B cell (primary cell): ENCODE data around the gene NIPAL1. TPM values are rescaled to one million over a fixed set of nuclear protein-coding genes. Genes with fewer than 3 reads are reported as not detected.

Source experiments
- ATAC-seq: fragments of 200-7000 bp; cut with Tn5 transposase; one replicate; pipeline ENCODE4 v1.10.0; 2021; ENCODE audit warnings: low read depth, mild to moderate bottlenecking, moderate number of reproducible peaks, moderate library complexity
- CTCF ChIA-PET: fragments of 350-600 bp; sonication (Branson Sonifier 250); formaldehyde crosslinking; loops from one replicate; lab custom pipeline; 2021; ENCODE audit warnings: antibody characterized with exemption, inconsistent platforms; lab: Charles Lee
- POLR2A ChIA-PET: fragments of 350-600 bp; sonication (Branson Sonifier 250); formaldehyde crosslinking; loops from one replicate; lab custom pipeline; 2021; ENCODE audit warnings: antibody characterized with exemption; lab: Charles Lee
- DNase-seq: peaks from one replicate; pipeline ENCODE4 v3.0.0; 2013
- H2AFZ ChIP-seq: 2 replicates; pipeline ENCODE4 v1.6.1; 2012; ENCODE audit warnings: mild to moderate bottlenecking, low read depth, low read length; ENCODE audit not compliant: insufficient read depth, poor library complexity, severe bottlenecking
- H3K27ac ChIP-seq, 2 donors: 1 replicate in 1 of 2; 2 replicates in 1 of 2; pipeline ENCODE4 v1.5.1; 2012 to 2013; ENCODE audit warnings: low read length in 2 of 2, mild to moderate bottlenecking in 2 of 2, moderate library complexity in 1 of 2
- H3K27me3 ChIP-seq, 4 experiments: fragments of 200-600 bp in 1 of 4; sonication (generic) in 1 of 4; replicated peaks in 1 of 4; 1 replicate in 2 of 4; 2 replicates in 2 of 4; pipeline versions ENCODE4 v1.6.1 to v1.7.0; 2013 to 2016; ENCODE audit warnings: low read length in 3 of 4, mild to moderate bottlenecking in 2 of 4, mixed read lengths in 1 of 4, moderate library complexity in 1 of 4; ENCODE audit not compliant: insufficient read depth in 4 of 4, control insufficient read depth in 3 of 4; ENCODE audit errors: control extremely low read depth in 1 of 4
- H3K36me3 ChIP-seq, 2 experiments: replicated peaks in 1 of 2; 1 replicate in 1 of 2; 2 replicates in 1 of 2; pipeline versions ENCODE4 v1.6.1 to v1.7.1; 2013; ENCODE audit warnings: low read length in 1 of 2; ENCODE audit not compliant: insufficient read depth in 2 of 2, control insufficient read depth in 1 of 2; ENCODE audit errors: control extremely low read depth in 1 of 2, extremely low read depth in 1 of 2
- H3K4me1 ChIP-seq, 2 donors: fragments of 200-600 bp in 1 of 2; sonication (generic) in 1 of 2; 1 replicate in 1 of 2; 2 replicates in 1 of 2; pipeline versions ENCODE4 v1.5.1 to v1.6.1; 2013 to 2017; ENCODE audit warnings: low read length in 2 of 2; ENCODE audit not compliant: control insufficient read depth in 2 of 2, insufficient read depth in 2 of 2
- H3K4me2 ChIP-seq: replicated peaks from 2 replicates; pipeline ENCODE3; 2012; ENCODE audit warnings: mild to moderate bottlenecking, low read depth, low read length; ENCODE audit not compliant: poor library complexity, severe bottlenecking
- H3K4me3 ChIP-seq, 5 experiments: fragments of 200-600 bp in 1 of 5; sonication (generic) in 1 of 5; 1 replicate in 3 of 5; 2 replicates in 2 of 5; pipeline versions ENCODE4 v1.5.1 to v1.7.0; 2011 to 2016; ENCODE audit warnings: low read length in 4 of 5, mild to moderate bottlenecking in 4 of 5, low read depth in 2 of 5, control low read depth in 1 of 5, moderate library complexity in 1 of 5; ENCODE audit not compliant: insufficient read depth in 1 of 5; ENCODE audit errors: control extremely low read depth in 1 of 5, extremely low read depth in 1 of 5
- H3K79me2 ChIP-seq: fragments of 200-600 bp; sonication (generic); one replicate; pipeline ENCODE4 v1.6.0; 2016; ENCODE audit warnings: low read length; ENCODE audit not compliant: control insufficient read depth, insufficient read depth
- H3K9ac ChIP-seq: fragments of 200-600 bp; sonication (generic); 2 replicates; pipeline ENCODE4 v1.6.1; 2017; ENCODE audit warnings: mild to moderate bottlenecking, low read length, moderate library complexity
- H3K9me3 ChIP-seq, 3 donors: one replicate each; pipeline versions ENCODE4 v1.6.1 to v1.7.1; 2013; ENCODE audit warnings: low read length in 2 of 3; ENCODE audit not compliant: control insufficient read depth in 2 of 3, insufficient read depth in 1 of 3; ENCODE audit errors: control extremely low read depth in 1 of 3
- H4K20me1 ChIP-seq: 2 replicates; pipeline ENCODE4 v1.6.0; 2012; ENCODE audit warnings: mild to moderate bottlenecking, low read length; ENCODE audit not compliant: insufficient read depth, control insufficient read depth, poor library complexity, severe bottlenecking
- H3K27ac Mint-ChIP-seq: one replicate; pipeline ENCODE4 v1.8.0; 2021; ENCODE audit warnings: mixed read lengths
- H3K27me3 Mint-ChIP-seq: one replicate; pipeline ENCODE4 v1.8.0; 2021; ENCODE audit warnings: mixed read lengths
- H3K4me1 Mint-ChIP-seq: one replicate; pipeline ENCODE4 v1.8.0; 2021; ENCODE audit warnings: mixed read lengths
- H3K4me3 Mint-ChIP-seq: one replicate; pipeline ENCODE4 v1.8.0; 2021; ENCODE audit warnings: mixed read lengths
- H3K9me3 Mint-ChIP-seq: one replicate; pipeline ENCODE4 v1.8.0; 2022; ENCODE audit warnings: mixed read lengths; ENCODE audit not compliant: insufficient read depth
- CTCF ChIP-seq: fragments of 200-600 bp; IDR thresholded peaks from one replicate; pipeline ENCODE4 v1.8.0; 2022; ENCODE audit warnings: antibody characterized with exemption, mild to moderate bottlenecking
- EZH2 ChIP-seq: IDR thresholded peaks from 2 replicates; pipeline ENCODE4 v1.6.1; 2012; ENCODE audit warnings: borderline replicate concordance, low read depth, mild to moderate bottlenecking, moderate library complexity, low read length; ENCODE audit not compliant: insufficient read depth, poor library complexity, severe bottlenecking
- WGBS: methylation state at CpG from one replicate; pipeline ENCODE4 v1.1.5; 2013; ENCODE audit warnings: missing lambda C conversion rate; ENCODE audit not compliant: insufficient coverage; 5-methylcytosine and 5-hydroxymethylcytosine counted together
- intact Hi-C: fragments of 100-400 bp; cut with micrococcal nuclease; formaldehyde crosslinking; loops from one replicate; pipeline ENCODE4 v1.10.0; 2022
- polyA plus RNA-seq: library from polyadenylated mRNA; depleted of rRNA; stranded (reverse); fragments of >200 nt; gene quantifications from 2 replicates; pipeline ENCODE4 v1.2.3, GENCODE V29; 2012
- total RNA-seq, 2 donors: library from RNA; stranded (reverse); fragments of 120-200 nt in 1 of 2; gene quantifications; 1 replicate in 1 of 2; 2 replicates in 1 of 2; pipeline versions ENCODE4 v1.2.3 to v1.2.4, GENCODE V29; 2013 to 2022

NIPAL1 gene
- total and polyA plus RNA-seq, 2 donors (not counting 1 experiment from before 2014, with no cell fraction given) = 0.24 to 1.1 TPM

GRCh38 chr4:48047421-48047844 is 30.9 kb downstream of the NIPAL1 start:
- Histone ChIP-seq H3K4me1 (peaks cover 58 to 60% of the 10 kb centered on the region in 2 donors), H3K36me3 (no peaks in the 10 kb centered on the region), H3K27ac (no peak overlapping the region), H3K9me3 (peaks cover 0 to 4% (median 0%) of the 10 kb centered on the region in 3 donors), H2AFZ (no peak overlapping the region), H4K20me1 (peaks cover 7% of the 10 kb centered on the region), H3K9ac (peak overlapping the region; percentile 19), H3K27me3 (peaks cover 0 to 41% (median 19%) of the 10 kb centered on the region in 4 experiments), H3K4me3 (peak overlapping the region in 2 of 5 experiments; percentile 8 to 31), H3K4me2 (peak overlapping the region; percentile 72), H3K79me2 (no peaks in the 10 kb centered on the region)
- Mint-ChIP-seq H3K27ac (peak overlapping the region; percentile 17), H3K4me3 (peak overlapping the region; percentile 57), H3K4me1 (peaks cover 59% of the 10 kb centered on the region), H3K9me3 (no peaks in the 10 kb centered on the region), H3K27me3 (peaks cover 49% of the 10 kb centered on the region)
- ChIA-PET POLR2A (interaction anchor here (0.7 kb wide), 1 partner anchor 15 kb away, joined by 3 read pairs; no protein-coding TSS in a partner anchor), CTCF (interaction anchor here (0.7 to 7.4 kb wide), 8 partner anchors 12 to 114 kb away, joined by 3 to 86 read pairs (median 4); no protein-coding TSS in a partner anchor)
- ATAC-seq = peak; percentile 95
- peak; percentile 87 for DNase-seq
- intact Hi-C loops = loop anchor here (1.0 to 10.0 kb wide), 6 partner anchors 10 to 295 kb away; partner anchors contain the start of genes NFXL1, SLAIN2 and TEC
- WGBS = 0% methylated on average over 3 of the region's 3 CpGs
- TF ChIP-seq CTCF (no peak), EZH2 (no peak)

GRCh38 chr4:48047896-48048295 is 31.3 kb downstream of the NIPAL1 start:
- no CpG with 5 or more reads among the region's 1 CpG for WGBS
- H3K9me3 ChIP-seq = peaks cover 0 to 4% (median 0%) of the 10 kb centered on the region in 3 donors
- H3K27ac ChIP-seq = no peak overlapping the region
- peaks cover 47% of the 10 kb centered on the region for H3K27me3 Mint-ChIP-seq
- no peaks in the 10 kb centered on the region for H3K79me2 ChIP-seq
- peaks cover 7% of the 10 kb centered on the region for H4K20me1 ChIP-seq
- peak overlapping the region in 1 of 5 experiments; percentile 31 for H3K4me3 ChIP-seq
- peak; percentile 54 for DNase-seq
- no peaks in the 10 kb centered on the region for H3K9me3 Mint-ChIP-seq
- H3K4me1 Mint-ChIP-seq = peaks cover 54% of the 10 kb centered on the region
- H3K36me3 ChIP-seq = no peaks in the 10 kb centered on the region
- no peak overlapping the region for H2AFZ ChIP-seq
- peak overlapping the region; percentile 62 for H3K4me3 Mint-ChIP-seq
- peaks cover 0 to 41% (median 19%) of the 10 kb centered on the region in 4 experiments for H3K27me3 ChIP-seq
- no peak overlapping the region for H3K9ac ChIP-seq
- peak overlapping the region; percentile 13 for H3K27ac Mint-ChIP-seq
- ChIA-PET CTCF (interaction anchor here (0.6 to 7.4 kb wide), 5 partner anchors 12 to 242 kb away, joined by 3 to 86 read pairs (median 3); no protein-coding TSS in a partner anchor), POLR2A (interaction anchor here (0.7 kb wide), 1 partner anchor 14 kb away, joined by 3 read pairs; no protein-coding TSS in a partner anchor)
- ATAC-seq = peak; percentile 43
- intact Hi-C loops = loop anchor here (1.0 to 10.0 kb wide), 6 partner anchors 11 to 294 kb away; partner anchors contain the start of genes NFXL1, SLAIN2 and TEC
- H3K4me2 ChIP-seq = peak overlapping the region; percentile 72
- TF ChIP-seq CTCF = no peak
- TF ChIP-seq EZH2 = no peak
- H3K4me1 ChIP-seq = peaks cover 54 to 56% of the 10 kb centered on the region in 2 donors
